HCT116 (cell line): ENCODE results near the gene SPEN. TPM values are rescaled to one million over a fixed set of nuclear protein-coding genes. Genes with fewer than 3 reads are reported as not detected.

ENCODE experiments used
- ATAC-seq: fragments of 200-7000 bp; cut with Tn5 transposase; 2 replicates; pipeline ENCODE4 v1.9.1; 2020; ENCODE audit warnings: mild to moderate bottlenecking, moderate library complexity
- BruUV-seq: library from RNA; stranded (reverse); fragments of 400-500 nt; replicated peaks from 2 replicates; lab custom pipeline; 2021; lab: Mats Ljungman, UMichigan
- CTCF ChIA-PET: fragments of 300-600 bp; sonication (Branson Sonifier 250); formaldehyde crosslinking; loops from one replicate; lab custom pipeline; 2021; ENCODE audit warnings: antibody characterized with exemption; lab: Charles Lee
- POLR2A ChIA-PET: fragments of 300-600, 350-600 bp; sonication (Branson Sonifier 250); formaldehyde crosslinking; loops from one replicate; lab custom pipeline; 2021; ENCODE audit warnings: antibody characterized with exemption; lab: Charles Lee
- RAD21 ChIA-PET, 2 experiments: fragments of 300-600 bp; sonication (Branson Sonifier 250); formaldehyde crosslinking; loops; one replicate each; lab custom pipeline; 2023; ENCODE audit warnings: low total read pairs in 2 of 2; ENCODE audit not compliant: uncharacterized antibody in 2 of 2, unreplicated experiment in 2 of 2, low non-redundant PET in 1 of 2; lab: Charles Lee
- DNase-seq: peaks from one replicate; pipeline ENCODE4 v3.0.0-alpha.2; 2010; ENCODE audit warnings: low read depth, low spot score
- H2AFZ ChIP-seq: fragments of 200-600 bp; shearing (Covaris generic), sonication (generic); 2 replicates; pipeline ENCODE4 v1.6.1; 2017; ENCODE audit warnings: low read depth, mixed run types, mixed read lengths, antibody characterized with exemption, low read length; ENCODE audit not compliant: poor library complexity, severe bottlenecking
- H3K27ac ChIP-seq: 2 replicates; pipeline ENCODE4 v1.5.1; 2012; ENCODE audit warnings: low read depth, low read length
- H3K27me3 ChIP-seq: fragments of 200-600 bp; sonication (generic); 2 replicates; pipeline ENCODE4 v1.6.1; 2016; ENCODE audit warnings: mixed run types, low read length, mixed read lengths; ENCODE audit not compliant: insufficient read depth
- H3K36me3 ChIP-seq, 2 experiments: fragments of 200-500 bp in 1 of 2; fragments of 200-600 bp in 1 of 2; sonication (Bioruptor generic) in 1 of 2; sonication (generic) in 1 of 2; 2 replicates each; pipeline versions ENCODE4 v1.5.1 to v1.6.1; 2014 to 2016; ENCODE audit warnings: low read length in 2 of 2, inconsistent platforms in 1 of 2, mixed read lengths in 1 of 2, mixed run types in 1 of 2; ENCODE audit not compliant: insufficient read depth in 2 of 2, control insufficient read depth in 1 of 2
- H3K4me1 ChIP-seq, 2 experiments: fragments of 200-600 bp in 1 of 2; sonication (generic) in 1 of 2; 2 replicates each; pipeline versions ENCODE4 v1.5.1 to v1.6.1; 2012 to 2017; ENCODE audit warnings: low read length in 2 of 2, inconsistent platforms in 1 of 2, mild to moderate bottlenecking in 1 of 2, mixed read lengths in 1 of 2, mixed run types in 1 of 2, moderate library complexity in 1 of 2; ENCODE audit not compliant: insufficient read depth in 2 of 2, control insufficient read depth in 1 of 2
- H3K4me2 ChIP-seq: fragments of 200-600 bp; sonication (generic); 2 replicates; pipeline ENCODE4 v1.6.1; 2017; ENCODE audit warnings: mixed run types, low read length, mixed read lengths
- H3K4me3 ChIP-seq, 2 experiments: fragments of 200-600 bp in 1 of 2; sonication (generic) in 1 of 2; replicated peaks in 1 of 2; 2 replicates each; pipeline ENCODE4 v1.5.1; 2011 to 2016; ENCODE audit warnings: low read length in 2 of 2, control low read depth in 1 of 2, low read depth in 1 of 2, mild to moderate bottlenecking in 1 of 2, mixed read lengths in 1 of 2, mixed run types in 1 of 2
- H3K79me2 ChIP-seq: fragments of 200-600 bp; sonication (generic); 2 replicates; pipeline ENCODE4 v1.6.1; 2017; ENCODE audit warnings: mild to moderate bottlenecking, mixed run types, low read length, moderate library complexity, mixed read lengths; ENCODE audit not compliant: insufficient read depth
- H3K9ac ChIP-seq: fragments of 200-600 bp; sonication (generic); 2 replicates; pipeline ENCODE4 v1.6.1; 2016; ENCODE audit warnings: low read length, mixed read lengths
- H3K9me2 ChIP-seq: fragments of 200-600 bp; sonication (generic), shearing (Covaris generic); 2 replicates; pipeline ENCODE4 v1.6.1; 2017; ENCODE audit warnings: mixed run types, mild to moderate bottlenecking, moderate library complexity; ENCODE audit not compliant: insufficient read depth
- H3K9me3 ChIP-seq, 2 experiments: fragments of 200-500 bp in 1 of 2; fragments of 200-600 bp in 1 of 2; sonication (Bioruptor generic) in 1 of 2; sonication (generic) in 1 of 2; 2 replicates each; pipeline ENCODE4 v1.6.1; 2014 to 2017; ENCODE audit warnings: low read length in 2 of 2, mixed read lengths in 2 of 2, inconsistent platforms in 1 of 2, low read depth in 1 of 2, mild to moderate bottlenecking in 1 of 2, mixed run types in 1 of 2, moderate library complexity in 1 of 2; ENCODE audit not compliant: control insufficient read depth in 1 of 2, insufficient read depth in 1 of 2
- H4K20me1 ChIP-seq: fragments of 200-600 bp; sonication (generic), shearing (Covaris generic); 2 replicates; pipeline ENCODE4 v1.6.1; 2017; ENCODE audit warnings: mixed run types, mild to moderate bottlenecking, moderate library complexity; ENCODE audit not compliant: insufficient read depth
- CBX3 ChIP-seq: IDR thresholded peaks from 2 replicates; pipeline ENCODE4 v1.6.1; 2012; ENCODE audit warnings: low read depth
- CEBPB ChIP-seq: IDR thresholded peaks from 2 replicates; pipeline ENCODE4 v1.6.1; 2012; ENCODE audit warnings: low read depth
- ELF1 ChIP-seq: IDR thresholded peaks from 2 replicates; pipeline ENCODE4 v1.6.1; 2012; ENCODE audit warnings: low read depth, borderline replicate concordance
- JUND ChIP-seq: IDR thresholded peaks from 2 replicates; pipeline ENCODE4 v1.6.1; 2012
- MAX ChIP-seq: IDR thresholded peaks from 2 replicates; pipeline ENCODE4 v1.6.1; 2012
- REST ChIP-seq: IDR thresholded peaks from 2 replicates; pipeline ENCODE4 v1.6.1; 2012; ENCODE audit warnings: low read depth
- TCF7L2 ChIP-seq: IDR thresholded peaks from 2 replicates; pipeline ENCODE4 v1.7.0; 2011; ENCODE audit warnings: borderline replicate concordance, inconsistent platforms; ENCODE audit not compliant: insufficient read depth, insufficient read length; ENCODE audit errors: extremely low read depth
- intact Hi-C: fragments of 100-400 bp; cut with micrococcal nuclease; formaldehyde crosslinking; loops from 2 replicates; pipeline ENCODE4 v1.10.0; 2022
- total RNA-seq: library from RNA; stranded (reverse); gene quantifications from one replicate; pipeline ENCODE4 v1.2.1, GENCODE V29; 2021; ENCODE audit not compliant: unreplicated experiment

Gene SPEN
- total RNA-seq, 1 experiment from 2014 or later = 58.6 TPM

GRCh38 chr1:15863156-15863901, 15.8 kb downstream of the SPEN start:
- DNase-seq (no peak), ATAC-seq (no peak)
- no peak overlapping the region for H2AFZ ChIP-seq
- no peaks in the 10 kb centered on the region for H3K9me2 ChIP-seq
- no peak for TF ChIP-seq ELF1
- TF ChIP-seq CEBPB = no peak
- TF ChIP-seq TCF7L2 = no peak
- TF ChIP-seq JUND = no peak
- TF ChIP-seq CBX3 = no peak
- no peak for TF ChIP-seq MAX
- TF ChIP-seq REST = no peak
- intact Hi-C loops = no loop called here
- no TSS peak for BruUV-seq
- CTCF ChIA-PET = no interaction called here
- H4K20me1 ChIP-seq = peaks cover 22% of the 10 kb centered on the region
- H3K4me2 ChIP-seq = no peak overlapping the region
- RAD21 ChIA-PET = no interaction called here
- no peak overlapping the region for H3K27ac ChIP-seq
- H3K9me3 ChIP-seq = no peaks in the 10 kb centered on the region
- H3K27me3 ChIP-seq = no peaks in the 10 kb centered on the region
- H3K79me2 ChIP-seq = peaks cover 98% of the 10 kb centered on the region
- H3K4me1 ChIP-seq = no peaks in the 10 kb centered on the region
- POLR2A ChIA-PET = no interaction called here
- no peak overlapping the region for H3K4me3 ChIP-seq
- no peak overlapping the region for H3K9ac ChIP-seq
- H3K36me3 ChIP-seq = no peaks in the 10 kb centered on the region
